GM21447 (cell line): ENCODE data around the gene DAD1.

Experiments
- ATAC-seq: cut with Tn5 transposase; IDR thresholded peaks from one replicate; pipeline ENCODE4 v1.9.1; 2021; ENCODE audit not compliant: unreplicated experiment

DAD1 gene

DNA sequence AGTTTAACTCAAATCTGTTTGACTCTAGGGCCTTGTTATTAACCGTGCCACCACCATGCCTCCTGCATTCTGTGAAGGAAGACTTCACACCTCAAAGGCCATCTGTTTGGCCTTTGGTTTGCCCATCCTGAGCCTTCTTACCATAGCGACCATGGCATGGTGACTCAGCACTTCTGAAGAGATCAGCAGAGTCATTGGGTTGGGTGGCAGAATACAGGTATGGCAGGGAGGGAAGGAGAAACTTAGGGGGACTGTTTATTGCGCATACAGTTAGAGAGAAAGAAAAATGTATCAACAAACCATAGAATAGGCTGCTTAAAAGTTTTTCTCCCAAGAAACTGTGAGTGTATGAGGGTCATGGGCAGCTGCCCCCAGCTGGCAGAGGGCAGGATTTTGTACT, 49.2 kb downstream of the DAD1 start:
- ATAC-seq, result no peak

DNA sequence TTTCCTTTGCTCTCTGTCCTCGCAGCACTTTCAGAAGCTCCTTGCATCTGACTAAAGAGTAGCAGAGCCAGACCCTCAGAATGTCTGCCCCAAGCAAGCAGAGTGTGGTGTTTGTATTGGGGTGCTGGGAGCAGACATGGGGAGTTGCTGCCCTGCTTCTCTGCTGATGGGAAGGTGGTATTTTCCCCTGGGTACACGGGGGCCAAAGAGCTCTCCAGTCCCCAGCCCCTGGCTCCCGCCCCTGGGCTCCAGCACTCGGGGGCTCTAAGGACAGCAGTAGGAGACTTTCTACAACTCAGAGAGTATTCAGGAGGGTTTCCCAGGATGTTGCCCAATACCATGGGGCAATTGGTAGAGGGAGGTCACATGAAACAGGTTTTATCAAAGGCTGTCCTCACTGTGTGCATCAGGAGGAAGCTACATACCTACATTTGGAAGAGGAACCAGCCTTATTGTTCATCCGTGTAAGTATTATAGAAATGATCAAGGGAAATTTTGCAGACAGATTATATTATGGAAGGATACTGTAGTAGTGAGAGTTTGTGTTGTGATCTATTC, 50.3 kb downstream of the DAD1 start:
- ATAC-seq, result no peak

DNA sequence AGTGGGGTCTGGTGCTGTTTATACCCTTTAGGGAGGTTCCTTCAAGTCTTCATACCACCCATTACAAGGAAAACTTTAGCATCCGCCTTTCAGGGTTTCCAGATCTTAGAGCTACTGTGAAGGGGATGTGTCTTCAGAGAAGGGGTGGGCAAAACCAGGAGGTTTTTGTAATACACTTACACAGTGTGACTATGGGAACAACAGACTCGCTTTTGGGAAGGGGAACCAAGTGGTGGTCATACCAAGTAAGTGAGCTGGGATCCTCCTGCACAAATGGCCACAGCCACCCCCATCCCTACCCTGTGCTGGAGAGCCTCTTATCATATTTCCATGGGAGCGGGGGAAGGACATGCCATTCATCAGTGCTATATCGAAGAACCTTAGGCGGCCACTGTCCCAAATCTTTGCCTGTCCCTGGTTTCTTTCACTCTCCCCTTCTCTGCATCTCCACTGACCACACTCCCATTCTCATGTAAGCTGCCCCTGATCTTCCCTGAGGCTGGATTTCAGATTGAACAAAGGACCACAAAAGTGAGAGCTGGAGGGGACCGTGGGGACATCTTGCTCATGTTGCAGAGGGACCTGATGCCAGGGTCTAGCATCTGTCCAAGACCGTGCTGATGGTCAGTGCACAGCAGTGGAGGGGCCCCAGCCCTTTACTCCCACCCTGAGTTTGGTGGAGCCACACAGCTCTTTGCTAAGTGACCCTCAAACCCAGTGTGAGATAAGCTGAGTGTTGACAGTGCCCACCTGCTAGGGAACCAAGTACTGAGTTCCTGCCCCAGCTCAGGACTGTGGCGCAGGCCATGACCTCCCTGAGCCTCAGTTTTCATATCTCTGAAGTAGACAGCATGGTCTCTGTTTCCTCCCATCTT, 51.4 kb downstream of the DAD1 start:
- no peak for ATAC-seq

- ATAC-seq, result peak; percentile 71
Measured at GRCh38 chr14:22536853-22537338, 52.1 kb downstream of the DAD1 start.

DNA sequence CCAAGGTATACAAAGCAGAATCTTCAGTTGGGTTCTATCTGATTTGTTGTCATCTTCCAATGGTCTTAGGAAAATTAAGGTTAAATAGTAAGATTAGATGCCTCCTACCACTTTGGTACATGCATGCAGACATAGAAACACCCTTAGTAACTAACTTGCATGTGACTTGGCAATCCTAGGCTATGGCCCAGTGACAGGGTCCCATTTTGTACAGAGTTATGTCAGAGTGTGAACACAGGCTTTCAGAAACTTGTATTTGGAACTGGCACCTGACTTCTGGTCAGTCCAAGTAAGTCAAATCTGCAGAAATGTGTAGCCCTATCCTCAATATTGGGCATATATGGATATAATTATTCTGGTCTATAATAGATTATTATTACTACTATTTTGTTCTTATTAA, 53.1 kb downstream of the DAD1 start:
- ATAC-seq, result no peak

DNA sequence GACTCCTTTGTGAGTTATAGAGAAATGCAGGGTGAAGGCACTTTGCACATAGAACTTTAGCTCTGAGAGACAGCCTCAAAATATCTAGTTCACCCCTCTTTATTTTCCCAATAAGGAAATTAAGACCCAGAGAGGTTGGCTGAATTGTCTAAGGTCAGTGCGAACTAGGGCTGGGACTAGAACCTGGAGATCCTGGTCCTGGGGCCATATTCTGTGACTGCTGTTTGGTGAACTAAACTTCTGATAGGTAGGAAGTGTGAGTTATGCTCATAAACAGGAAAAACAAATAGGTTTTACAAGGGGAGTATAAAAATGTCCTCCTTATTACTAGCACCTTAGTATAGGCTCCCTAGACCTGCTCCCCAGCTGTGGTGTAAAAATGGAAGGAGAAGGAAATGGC, 53.9 kb downstream of the DAD1 start:
- no peak for ATAC-seq

DNA sequence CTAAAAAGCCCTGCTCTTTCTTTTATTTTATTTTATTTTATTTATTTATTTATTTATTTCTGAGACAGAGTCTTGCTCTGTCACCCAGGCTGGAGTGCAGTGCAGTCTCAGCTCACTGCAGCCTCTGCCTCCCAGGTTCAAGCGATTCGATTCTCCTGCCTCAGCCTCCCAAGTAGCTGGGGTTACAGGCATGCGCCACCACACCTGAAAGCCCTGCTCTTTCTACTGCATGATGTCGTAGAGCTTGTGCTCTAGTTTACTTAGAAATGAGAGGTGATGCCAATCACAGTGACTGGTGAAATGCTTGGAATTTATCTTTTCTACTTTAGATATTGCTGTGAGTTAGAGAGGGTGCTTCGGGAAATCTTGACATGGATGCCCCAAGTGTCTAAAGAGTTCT, 54.5 kb downstream of the DAD1 start:
- ATAC-seq, result no peak

DNA sequence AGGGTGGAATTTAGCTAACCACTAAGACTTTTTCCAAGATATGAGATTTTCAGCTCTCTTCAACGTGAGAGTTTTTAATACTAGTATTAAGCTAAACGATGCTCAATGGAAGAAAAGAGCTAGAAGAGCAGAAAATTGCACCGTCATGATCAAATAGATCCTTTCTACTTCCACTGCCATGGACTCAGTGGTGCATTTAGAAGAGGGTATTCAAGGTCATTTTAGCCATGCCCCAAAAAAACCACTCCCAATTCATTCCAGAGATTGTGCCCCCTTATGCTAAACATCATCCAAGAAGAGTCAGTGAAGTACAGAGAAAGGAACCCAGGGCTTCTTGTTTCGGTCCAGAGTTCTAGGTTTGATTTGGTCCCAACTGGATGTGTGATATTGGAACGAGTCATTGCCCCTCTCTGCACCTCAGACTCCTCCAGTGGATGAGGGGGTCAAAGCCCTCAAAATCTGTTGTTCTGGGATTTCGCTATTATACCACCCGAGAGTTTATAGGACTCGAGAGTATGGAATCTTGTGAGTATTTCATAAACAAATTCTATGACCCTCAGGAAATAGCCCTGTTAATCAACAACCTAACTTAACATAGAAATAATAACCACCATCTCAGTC, 55.2 kb downstream of the DAD1 start:
- no peak for ATAC-seq

DNA sequence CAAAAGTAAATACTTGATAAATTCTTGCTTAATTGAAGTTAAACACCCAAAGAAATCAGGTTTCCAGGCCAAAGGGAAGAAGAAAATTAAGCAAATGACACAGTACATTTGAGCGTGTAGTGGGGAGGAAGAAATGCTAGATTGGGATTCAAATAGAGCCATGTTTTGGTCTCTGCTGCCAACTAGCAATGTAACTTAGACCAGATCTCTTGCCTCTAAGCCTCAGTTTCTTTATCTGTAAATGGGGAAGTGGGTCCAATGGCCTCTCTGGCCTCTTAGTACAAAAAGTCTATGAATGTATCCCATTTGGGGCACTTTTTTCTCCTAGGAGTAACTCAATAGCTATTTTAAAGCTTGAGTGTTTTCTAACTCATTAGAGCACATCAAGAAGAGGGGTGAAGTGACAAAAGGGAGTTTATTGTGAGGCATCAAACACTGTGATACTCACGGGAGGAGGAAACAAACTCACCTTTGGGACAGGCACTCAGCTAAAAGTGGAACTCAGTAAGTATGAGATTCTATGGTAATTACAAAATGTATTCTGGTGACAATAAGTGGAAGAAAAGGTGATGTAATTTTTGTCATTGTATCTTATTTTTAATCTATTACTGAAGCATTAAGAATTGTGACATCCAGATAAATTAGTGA, 55.8 kb downstream of the DAD1 start:
- no peak for ATAC-seq

DNA sequence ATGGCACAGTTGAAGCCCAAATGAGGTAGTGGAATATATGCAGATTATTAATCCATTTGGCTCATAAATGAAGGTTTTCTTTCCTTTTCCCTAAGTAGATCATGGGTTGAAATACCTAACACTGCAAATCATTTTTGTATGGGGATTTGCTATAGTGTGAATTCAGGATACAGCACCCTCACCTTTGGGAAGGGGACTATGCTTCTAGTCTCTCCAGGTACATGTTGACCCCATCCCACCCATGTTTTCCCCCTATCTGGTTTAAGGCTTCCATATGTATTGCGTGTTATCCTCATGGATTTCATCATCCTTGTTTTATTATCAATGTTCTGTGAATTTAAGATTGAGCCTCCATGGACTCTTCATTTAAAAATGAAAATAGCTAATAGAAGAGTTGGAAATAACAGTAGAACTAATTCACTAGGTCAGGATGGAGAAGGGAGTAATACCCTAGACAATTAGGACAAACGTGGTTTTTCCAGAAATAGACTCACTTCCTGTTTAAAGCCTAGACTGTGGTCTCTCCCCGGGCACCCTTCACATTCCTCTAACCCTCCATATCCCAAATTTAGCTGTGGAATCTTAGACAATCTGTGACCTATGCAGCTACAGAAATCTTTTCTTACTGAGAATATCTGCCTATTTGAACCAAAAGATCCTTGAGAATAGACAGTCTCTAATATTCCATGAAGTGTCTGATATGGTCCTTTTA, 56.5 kb downstream of the DAD1 start:
- ATAC-seq, result no peak

GRCh38 chr14:22531451-22532344, 57.3 kb downstream of the DAD1 start:
- ATAC-seq, result peak; percentile 75

GRCh38 chr14:22530127-22530526, 58.9 kb downstream of the DAD1 start:
- ATAC-seq, result no peak

DNA sequence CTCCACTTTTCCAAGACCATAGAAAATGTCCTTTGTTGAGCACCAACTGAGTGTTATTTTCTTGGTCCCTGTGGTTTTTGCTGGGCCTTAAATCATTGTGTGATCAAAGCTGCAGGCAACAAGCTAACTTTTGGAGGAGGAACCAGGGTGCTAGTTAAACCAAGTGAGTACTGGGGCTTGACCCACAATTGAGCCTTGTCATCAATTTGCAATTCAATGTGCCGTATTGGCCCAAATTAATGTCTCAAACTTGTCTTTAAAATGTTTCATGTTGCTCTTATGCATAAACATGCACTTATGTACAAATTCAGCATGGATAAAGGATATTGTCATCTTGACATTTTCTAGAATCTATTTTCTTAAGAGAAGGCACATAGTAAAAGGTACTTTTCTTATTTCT, 62.3 kb downstream of the DAD1 start:
- no peak for ATAC-seq

DNA sequence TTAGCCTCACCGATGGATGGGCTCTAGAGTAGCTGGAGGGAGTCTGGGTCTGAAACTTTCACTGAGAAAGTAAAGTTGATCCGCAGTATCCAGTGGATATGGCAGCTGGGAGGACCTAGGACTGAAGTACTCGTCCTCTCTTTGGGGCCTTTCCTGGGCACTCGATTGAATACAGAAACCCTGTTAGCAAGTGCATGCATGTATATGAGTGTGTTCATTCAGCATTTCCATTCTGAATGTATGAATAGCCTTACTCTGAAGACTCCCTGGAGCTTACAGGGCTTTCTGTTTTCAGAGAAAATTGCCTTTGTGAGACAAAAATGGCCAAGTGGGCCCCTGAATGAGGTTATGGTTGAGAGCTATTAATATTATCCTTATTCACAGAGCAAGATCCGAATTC, 62.8 kb downstream of the DAD1 start:
- no peak for ATAC-seq

DNA sequence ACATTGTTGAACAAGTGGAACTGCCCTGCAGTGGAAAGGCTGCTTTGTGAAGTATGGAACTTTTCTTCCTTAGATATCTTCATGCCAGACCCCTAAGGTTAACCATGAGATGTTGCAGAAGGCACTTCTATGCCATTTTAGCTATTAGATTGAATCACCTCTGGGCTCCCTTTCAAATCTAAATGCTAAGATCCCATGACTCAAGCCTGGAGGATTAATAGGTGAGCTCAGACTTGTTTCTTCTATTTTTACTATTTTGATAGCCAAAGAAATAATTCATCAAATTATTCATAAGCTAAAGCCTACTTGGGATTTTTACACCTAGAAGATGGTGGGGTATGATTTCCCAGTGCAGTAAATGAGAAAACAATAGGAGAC, 64.3 kb downstream of the DAD1 start:
- ATAC-seq, result no peak

GRCh38 chr14:22524115-22524783, 64.8 kb downstream of the DAD1 start:
- ATAC-seq, result no peak

- no peak for ATAC-seq
Measured at GRCh38 chr14:22523283-22523682, 65.7 kb downstream of the DAD1 start.

- ATAC-seq, result no peak
Measured at GRCh38 chr14:22522466-22522957, 66.5 kb downstream of the DAD1 start.
